Trophoblast cell (in vitro differentiated cells and primary cell): ENCODE results near the gene PLXDC2.

ENCODE experiments used
- DNase-seq, 2 donors: peaks; one replicate each; pipeline ENCODE4 v3.0.0-alpha.2; 2016
- H2AFZ ChIP-seq: 2 replicates; pipeline ENCODE4 v1.6.1; 2013; ENCODE audit warnings: low read length, moderate library complexity, mild to moderate bottlenecking; ENCODE audit not compliant: insufficient read depth, poor library complexity
- H2AK5ac ChIP-seq: 2 replicates; pipeline ENCODE4 v1.6.1; 2013; ENCODE audit warnings: mild to moderate bottlenecking, low read length
- H2BK120ac ChIP-seq: 2 replicates; pipeline ENCODE4 v1.6.1; 2013; ENCODE audit warnings: low read length, mild to moderate bottlenecking, moderate library complexity; ENCODE audit not compliant: insufficient read depth, poor library complexity
- H2BK12ac ChIP-seq: 2 replicates; pipeline ENCODE4 v1.6.1; 2013; ENCODE audit warnings: mild to moderate bottlenecking, low read length, moderate library complexity
- H2BK5ac ChIP-seq: 2 replicates; pipeline ENCODE4 v1.6.1; 2013; ENCODE audit warnings: low read length, low read depth, moderate library complexity, mild to moderate bottlenecking; ENCODE audit not compliant: poor library complexity
- H3K14ac ChIP-seq: 2 replicates; pipeline ENCODE4 v1.6.1; 2013; ENCODE audit warnings: mild to moderate bottlenecking, low read length
- H3K18ac ChIP-seq: 2 replicates; pipeline ENCODE4 v1.6.1; 2013; ENCODE audit warnings: mild to moderate bottlenecking, low read length
- H3K23ac ChIP-seq: 2 replicates; pipeline ENCODE4 v1.6.1; 2013; ENCODE audit warnings: low read length
- H3K27ac ChIP-seq: 2 replicates; pipeline ENCODE4 v1.5.1; 2013; ENCODE audit warnings: low read depth, mild to moderate bottlenecking, inconsistent platforms, low read length, moderate library complexity
- H3K27me3 ChIP-seq: 2 replicates; pipeline ENCODE4 v1.6.1; 2013; ENCODE audit warnings: inconsistent platforms, mild to moderate bottlenecking, low read length, moderate library complexity; ENCODE audit not compliant: insufficient read depth
- H3K36me3 ChIP-seq, 2 experiments: 1 replicate in 1 of 2; 2 replicates in 1 of 2; pipeline ENCODE4 v1.6.1; 2013; ENCODE audit warnings: low read length in 2 of 2, mild to moderate bottlenecking in 2 of 2, moderate library complexity in 1 of 2; ENCODE audit not compliant: insufficient read depth in 2 of 2, control insufficient read depth in 1 of 2
- H3K4ac ChIP-seq: 2 replicates; pipeline ENCODE4 v1.6.1; 2013; ENCODE audit warnings: low read depth, mild to moderate bottlenecking, low read length, moderate library complexity
- H3K4me1 ChIP-seq, 2 experiments: 1 replicate in 1 of 2; 2 replicates in 1 of 2; pipeline ENCODE4 v1.6.1; 2013; ENCODE audit warnings: low read length in 2 of 2, mild to moderate bottlenecking in 2 of 2, moderate library complexity in 1 of 2; ENCODE audit not compliant: insufficient read depth in 2 of 2, control insufficient read depth in 1 of 2
- H3K4me2 ChIP-seq: 2 replicates; pipeline ENCODE4 v1.6.1; 2013; ENCODE audit warnings: inconsistent platforms, mild to moderate bottlenecking, low read length, moderate library complexity
- H3K4me3 ChIP-seq: 2 replicates; pipeline ENCODE4 v1.5.1; 2013; ENCODE audit warnings: mild to moderate bottlenecking, low read depth, low read length, inconsistent platforms
- H3K79me1 ChIP-seq: one replicate; pipeline ENCODE4 v1.6.1; 2013; ENCODE audit warnings: low read length
- H3K79me2 ChIP-seq: 2 replicates; pipeline ENCODE4 v1.6.1; 2013; ENCODE audit warnings: low read length, mild to moderate bottlenecking; ENCODE audit not compliant: control insufficient read depth, insufficient read depth, poor library complexity
- H3K9ac ChIP-seq: 2 replicates; pipeline ENCODE4 v1.6.1; 2013; ENCODE audit warnings: mild to moderate bottlenecking, low read length
- H3K9me3 ChIP-seq: 2 replicates; pipeline ENCODE4 v1.6.1; 2013; ENCODE audit warnings: low read depth, mild to moderate bottlenecking, control low read depth, inconsistent platforms, low read length; ENCODE audit not compliant: insufficient read depth
- H4K12ac ChIP-seq: 2 replicates; pipeline ENCODE4 v1.6.1; 2013; ENCODE audit warnings: low read depth, mild to moderate bottlenecking, low read length, moderate library complexity
- H4K8ac ChIP-seq: 2 replicates; pipeline ENCODE4 v1.6.1; 2013; ENCODE audit warnings: low read depth, mild to moderate bottlenecking, low read length, moderate library complexity
- H4K91ac ChIP-seq: one replicate; pipeline ENCODE4 v1.6.1; 2013; ENCODE audit warnings: low read depth, mild to moderate bottlenecking, low read length, moderate library complexity
- WGBS: extraction: QIAGEN DNeasy Blood & Tissue Kit; methylation state at CpG from one replicate; pipeline ENCODE4 v1.1.7; 2013; ENCODE audit warnings: missing lambda C conversion rate; ENCODE audit not compliant: insufficient read length, insufficient coverage; ENCODE audit errors: extremely low coverage; 5-methylcytosine and 5-hydroxymethylcytosine counted together

PLXDC2 gene

DNA sequence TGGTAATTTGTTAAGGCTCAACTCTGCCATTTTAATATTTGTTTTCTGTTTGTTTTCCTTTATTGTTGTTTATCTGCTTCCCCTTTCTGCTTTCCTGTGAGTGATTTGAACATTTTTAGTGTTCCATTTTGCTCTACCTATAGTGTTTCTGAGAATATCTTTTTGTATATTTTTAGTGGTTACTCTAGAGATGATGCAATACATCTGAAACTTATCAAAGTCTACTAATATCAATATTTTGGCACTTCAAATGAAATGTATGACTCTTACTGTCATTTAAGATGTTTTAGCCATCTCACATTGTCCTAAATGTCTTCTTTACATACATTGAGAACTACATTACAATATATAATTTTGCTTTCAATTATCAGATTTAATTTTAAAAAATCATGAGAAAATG is 98.9 kb downstream of the PLXDC2 start:
- DNase-seq = no peak
- peaks cover 2% of the 10 kb centered on the region for H3K79me1 ChIP-seq
- H3K9me3 ChIP-seq = no peaks in the 10 kb centered on the region
- no peak overlapping the region for H3K14ac ChIP-seq
- H3K23ac ChIP-seq = no peak overlapping the region
- H2AFZ ChIP-seq = no peak overlapping the region
- H4K91ac ChIP-seq = no peak overlapping the region
- H4K12ac ChIP-seq = no peak overlapping the region
- no peaks in the 10 kb centered on the region for H3K27me3 ChIP-seq
- H3K18ac ChIP-seq = no peak overlapping the region
- no peak overlapping the region for H3K4ac ChIP-seq
- H4K8ac ChIP-seq = no peak overlapping the region
- no peak overlapping the region for H2AK5ac ChIP-seq
- H3K36me3 ChIP-seq = no peaks in the 10 kb centered on the region
- no peak overlapping the region for H3K4me2 ChIP-seq
- no peak overlapping the region for H3K9ac ChIP-seq
- H3K27ac ChIP-seq = no peak overlapping the region
- no peak overlapping the region for H2BK12ac ChIP-seq
- no peaks in the 10 kb centered on the region for H3K79me2 ChIP-seq
- H2BK120ac ChIP-seq = no peak overlapping the region
- H3K4me1 ChIP-seq = peaks cover 2 to 7% of the 10 kb centered on the region in 2 experiments
- no peak overlapping the region for H2BK5ac ChIP-seq
- H3K4me3 ChIP-seq = no peak overlapping the region

DNA sequence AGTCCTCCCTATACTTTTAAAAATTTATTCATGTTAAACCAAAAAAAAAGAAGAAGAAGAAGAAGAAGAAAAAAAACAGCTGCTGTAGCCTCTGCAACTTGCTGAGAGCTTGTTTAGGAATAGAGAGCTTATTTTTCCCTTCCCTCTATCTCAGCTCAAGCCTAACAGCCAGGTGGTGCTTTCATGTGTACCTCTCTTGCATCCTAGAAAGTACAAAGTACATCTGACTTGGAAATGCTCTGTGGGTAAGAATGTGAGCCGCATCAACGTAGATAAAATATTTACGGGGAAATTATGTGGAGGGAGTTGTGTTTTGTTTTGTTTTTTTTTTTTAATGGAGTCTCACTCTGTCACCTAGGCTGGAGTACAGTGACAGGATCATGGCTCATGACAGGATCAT is 99.6 kb downstream of the PLXDC2 start:
- H3K4ac ChIP-seq = no peak overlapping the region
- H3K9me3 ChIP-seq = no peaks in the 10 kb centered on the region
- H4K12ac ChIP-seq = no peak overlapping the region
- H3K27me3 ChIP-seq = no peaks in the 10 kb centered on the region
- H2BK12ac ChIP-seq = no peak overlapping the region
- no peak overlapping the region for H3K14ac ChIP-seq
- H3K27ac ChIP-seq = no peak overlapping the region
- H4K91ac ChIP-seq = no peak overlapping the region
- H2BK5ac ChIP-seq = no peak overlapping the region
- no peak overlapping the region for H3K4me3 ChIP-seq
- WGBS = 100% methylated on average over 3 of the region's 3 CpGs
- H3K79me1 ChIP-seq = peaks cover 2% of the 10 kb centered on the region
- no peak overlapping the region for H2AK5ac ChIP-seq
- H2AFZ ChIP-seq = no peak overlapping the region
- no peak overlapping the region for H2BK120ac ChIP-seq
- H3K9ac ChIP-seq = no peak overlapping the region
- no peak overlapping the region for H4K8ac ChIP-seq
- no peak overlapping the region for H3K23ac ChIP-seq
- peaks cover 5 to 9% of the 10 kb centered on the region in 2 experiments for H3K4me1 ChIP-seq
- DNase-seq = no peak
- no peak overlapping the region for H3K4me2 ChIP-seq
- no peak overlapping the region for H3K18ac ChIP-seq
- H3K79me2 ChIP-seq = no peaks in the 10 kb centered on the region
- no peaks in the 10 kb centered on the region for H3K36me3 ChIP-seq

DNA sequence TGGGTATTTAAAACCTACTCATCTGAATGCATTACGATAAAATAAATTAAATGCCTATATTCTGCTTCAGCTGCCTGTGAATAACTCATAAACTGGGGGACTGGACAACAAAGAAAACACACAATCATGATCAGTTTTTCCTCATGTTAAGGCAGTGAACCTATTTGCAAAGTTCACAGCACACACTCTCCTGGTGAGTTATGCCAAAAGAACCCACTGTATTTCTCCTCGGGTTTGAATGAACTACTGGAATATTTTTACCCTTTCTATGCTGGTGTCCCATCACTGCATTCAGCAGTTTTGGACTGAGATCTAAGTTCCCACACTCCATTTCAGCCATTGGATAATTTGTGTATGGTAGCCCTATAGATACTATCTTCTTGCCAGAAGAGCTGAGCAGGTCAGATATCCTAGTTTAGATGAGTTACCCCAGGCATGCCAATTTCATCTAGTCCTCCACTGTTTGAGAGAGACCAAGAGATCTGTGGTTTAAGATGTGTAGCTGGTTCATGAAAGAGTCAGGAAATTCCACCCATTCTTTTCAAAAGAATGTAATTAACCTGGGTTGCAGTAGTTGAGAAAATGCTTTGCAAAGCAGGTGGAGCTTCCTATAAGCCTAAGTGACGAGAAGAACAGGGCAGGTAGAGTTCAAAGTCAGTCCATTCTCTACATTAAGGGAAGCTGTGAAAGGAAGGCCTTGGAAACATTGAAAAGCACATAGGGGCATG is 101.7 kb downstream of the PLXDC2 start:
- H3K18ac ChIP-seq = no peak overlapping the region
- peak in 1 of 2 donors; percentile 8 for DNase-seq
- H3K36me3 ChIP-seq = no peaks in the 10 kb centered on the region
- no peak overlapping the region for H3K14ac ChIP-seq
- no peak overlapping the region for H2AFZ ChIP-seq
- no peak overlapping the region for H4K91ac ChIP-seq
- H2BK5ac ChIP-seq = no peak overlapping the region
- H3K9ac ChIP-seq = no peak overlapping the region
- no peak overlapping the region for H3K4ac ChIP-seq
- no peak overlapping the region for H2BK12ac ChIP-seq
- no peaks in the 10 kb centered on the region for H3K9me3 ChIP-seq
- no peak overlapping the region for H3K4me2 ChIP-seq
- H3K23ac ChIP-seq = no peak overlapping the region
- no peak overlapping the region for H2BK120ac ChIP-seq
- H3K79me2 ChIP-seq = no peaks in the 10 kb centered on the region
- no peak overlapping the region for H3K4me3 ChIP-seq
- H4K8ac ChIP-seq = no peak overlapping the region
- H4K12ac ChIP-seq = no peak overlapping the region
- WGBS = no CpG with 5 or more reads among the region's 3 CpGs
- peaks cover 5 to 14% of the 10 kb centered on the region in 2 experiments for H3K4me1 ChIP-seq
- peaks cover 2% of the 10 kb centered on the region for H3K79me1 ChIP-seq
- H3K27me3 ChIP-seq = no peaks in the 10 kb centered on the region
- H2AK5ac ChIP-seq = no peak overlapping the region
- peak overlapping the region; percentile 5 for H3K27ac ChIP-seq

DNA sequence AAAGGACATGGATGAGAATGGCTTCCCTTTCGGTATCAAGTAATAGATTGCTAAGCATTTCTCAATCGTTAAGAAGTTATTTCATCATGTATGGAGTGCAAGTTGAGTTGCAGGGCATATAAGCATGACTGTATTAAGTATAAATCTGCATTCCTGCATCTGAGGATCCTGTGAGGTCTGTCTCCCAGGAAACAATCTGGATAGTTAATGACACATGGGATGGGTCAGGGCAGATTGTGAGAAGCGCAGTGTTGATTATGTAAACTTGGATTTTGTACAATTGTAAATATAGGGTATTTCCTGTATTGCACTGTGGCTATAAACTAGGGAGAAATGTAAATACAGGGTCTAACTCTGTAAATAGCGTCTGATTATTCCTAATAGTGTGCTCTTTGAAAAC is 102.6 kb downstream of the PLXDC2 start:
- no peaks in the 10 kb centered on the region for H3K27me3 ChIP-seq
- H3K4ac ChIP-seq = no peak overlapping the region
- peaks cover 5 to 14% of the 10 kb centered on the region in 2 experiments for H3K4me1 ChIP-seq
- peaks cover 2% of the 10 kb centered on the region for H3K79me1 ChIP-seq
- H3K4me2 ChIP-seq = no peak overlapping the region
- no CpG with 5 or more reads among the region's 4 CpGs for WGBS
- no peaks in the 10 kb centered on the region for H3K36me3 ChIP-seq
- no peak overlapping the region for H2AK5ac ChIP-seq
- H3K14ac ChIP-seq = no peak overlapping the region
- no peak overlapping the region for H2AFZ ChIP-seq
- no peaks in the 10 kb centered on the region for H3K9me3 ChIP-seq
- H2BK120ac ChIP-seq = no peak overlapping the region
- H2BK12ac ChIP-seq = no peak overlapping the region
- no peak overlapping the region for H3K9ac ChIP-seq
- no peak overlapping the region for H3K18ac ChIP-seq
- no peak overlapping the region for H4K8ac ChIP-seq
- H3K4me3 ChIP-seq = no peak overlapping the region
- H2BK5ac ChIP-seq = no peak overlapping the region
- peak in 1 of 2 donors; percentile 15 for DNase-seq
- H4K12ac ChIP-seq = no peak overlapping the region
- no peak overlapping the region for H3K23ac ChIP-seq
- no peak overlapping the region for H4K91ac ChIP-seq
- no peaks in the 10 kb centered on the region for H3K79me2 ChIP-seq
- no peak overlapping the region for H3K27ac ChIP-seq
